GM12875 (cell line): ENCODE data around the gene MYH7B.

Source experiments
- H3K4me3 ChIP-seq: one replicate; pipeline ENCODE4 v1.5.1; 2011; ENCODE audit warnings: low read depth, low read length, control low read depth
- CTCF ChIP-seq: IDR thresholded peaks from 2 replicates; pipeline ENCODE4 v1.5.1; 2011; ENCODE audit warnings: low read depth, mild to moderate bottlenecking, control low read depth, inconsistent platforms, low read length, moderate library complexity, borderline replicate concordance; ENCODE audit not compliant: insufficient read depth

The MYH7B gene

GRCh38 chr20:34967421-34967820 is 11.8 kb downstream of the MYH7B start:
- no peak for TF ChIP-seq CTCF
- H3K4me3 ChIP-seq: no peak overlapping the region

DNA sequence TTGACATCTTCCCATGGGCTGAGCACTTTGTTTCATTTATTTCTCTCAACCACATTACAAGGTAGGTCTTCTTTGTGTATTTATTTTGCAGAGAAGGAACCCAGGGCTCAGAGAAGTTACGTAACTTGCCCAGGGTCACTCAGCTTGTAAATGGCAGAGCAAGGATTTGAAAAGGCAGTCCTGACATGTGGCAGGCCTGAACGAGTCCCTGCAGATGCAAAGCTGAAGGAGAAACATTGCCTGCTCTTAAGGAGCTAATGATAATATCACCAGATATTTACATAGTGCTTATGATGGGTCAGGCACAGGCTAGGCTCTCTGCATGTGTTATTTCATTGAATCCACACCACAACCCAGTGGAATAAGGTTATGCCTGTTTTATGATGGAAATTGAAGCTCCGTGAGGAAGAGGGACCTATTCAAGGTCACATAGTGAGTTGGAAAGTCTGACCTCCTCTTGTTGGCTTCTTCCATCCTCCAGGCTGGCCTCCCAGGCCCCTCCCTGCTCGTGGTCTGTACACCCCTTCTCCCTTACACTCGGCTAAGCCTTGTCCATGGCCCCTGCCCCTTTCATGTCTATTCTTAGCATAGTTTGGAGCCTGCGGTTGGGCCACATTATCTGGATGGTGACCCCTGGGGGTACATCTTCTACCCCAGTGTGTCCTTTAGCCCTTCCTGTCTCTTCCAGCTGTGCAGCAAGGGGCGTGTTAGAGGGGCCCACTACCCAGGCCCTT is 12.5 kb downstream of the MYH7B start:
- TF ChIP-seq CTCF: no peak
- H3K4me3 ChIP-seq: no peak overlapping the region

- no peak overlapping the region for H3K4me3 ChIP-seq
- TF ChIP-seq CTCF: no peak
These were observed 14.6 kb downstream of the MYH7B start for GRCh38 chr20:34970193-34970840.

DNA sequence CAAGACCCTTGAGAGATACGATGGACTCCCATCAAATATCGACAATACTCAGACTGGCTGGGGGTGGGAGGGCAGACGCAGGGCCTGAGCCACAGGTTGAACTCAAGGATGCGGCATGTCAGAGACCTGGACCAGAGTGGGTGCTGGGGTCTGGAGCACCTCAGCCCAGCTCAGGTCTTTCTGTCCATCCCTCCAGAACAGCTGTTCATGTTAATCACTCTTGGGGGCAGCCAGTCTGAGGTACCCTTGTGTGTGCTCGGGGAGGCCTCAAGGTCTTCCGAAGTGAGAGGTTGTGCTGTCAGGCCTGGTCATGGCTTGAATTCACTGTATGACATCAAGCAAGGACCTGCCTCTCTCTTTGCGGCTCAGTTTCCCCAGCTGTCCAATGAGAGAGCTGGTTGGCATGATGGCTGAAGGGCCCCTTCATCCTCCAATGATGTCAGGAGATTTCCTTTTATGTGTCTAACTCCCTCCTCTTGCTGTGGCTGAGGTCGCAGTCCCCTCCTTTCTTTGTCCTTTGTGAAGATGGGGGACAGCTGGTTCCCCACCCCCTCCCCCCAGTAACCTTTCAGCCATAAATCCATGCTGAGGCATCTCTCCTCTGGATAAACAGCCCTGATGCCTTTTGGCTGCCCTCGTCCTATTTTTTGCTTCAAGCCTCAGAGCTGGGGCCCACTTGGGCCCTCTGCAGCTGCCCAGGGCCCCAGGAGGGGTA is 15.3 kb downstream of the MYH7B start:
- H3K4me3 ChIP-seq: no peak overlapping the region
- TF ChIP-seq CTCF: no peak

GRCh38 chr20:34971561-34972235 is 16.0 kb downstream of the MYH7B start:
- no peak for TF ChIP-seq CTCF
- no peak overlapping the region for H3K4me3 ChIP-seq

GRCh38 chr20:34974246-34974645 is 18.6 kb downstream of the MYH7B start:
- no peak overlapping the region for H3K4me3 ChIP-seq
- no peak for TF ChIP-seq CTCF
